WERI-Rb-1 (cell line): ENCODE data around the gene KCNK3.

ENCODE experiments used
- DNase-seq: peaks from one replicate; pipeline ENCODE4 v3.0.0-alpha.2; 2020
- H3K27ac ChIP-seq: fragments of 250-450 bp; sonication (Bioruptor Pico); 2 replicates; pipeline ENCODE4 v1.5.1; 2020; ENCODE audit warnings: mild to moderate bottlenecking, moderate library complexity
- H3K27me3 ChIP-seq: fragments of 250-450 bp; sonication (Bioruptor Pico); 2 replicates; pipeline ENCODE4 v1.5.1; 2021; ENCODE audit warnings: mild to moderate bottlenecking, low read depth, moderate library complexity; ENCODE audit not compliant: insufficient read depth, severe bottlenecking
- H3K36me3 ChIP-seq: fragments of 250-450 bp; sonication (Bioruptor Pico); 2 replicates; pipeline ENCODE4 v1.5.1; 2020; ENCODE audit warnings: mild to moderate bottlenecking, moderate library complexity
- H3K4me3 ChIP-seq: 2 replicates; pipeline ENCODE4 v1.5.1; 2011; ENCODE audit warnings: low read depth, mild to moderate bottlenecking, control low read depth, low read length
- H3K9me3 ChIP-seq: fragments of 250-450 bp; sonication (Bioruptor Pico); 2 replicates; pipeline ENCODE4 v1.5.1; 2021; ENCODE audit warnings: mild to moderate bottlenecking, moderate library complexity; ENCODE audit not compliant: severe bottlenecking
- TF ChIP-seq, protein P1 (sequence below): IDR thresholded peaks from 2 replicates; pipeline ENCODE4 v1.5.1; 2011; ENCODE audit warnings: low read depth, mild to moderate bottlenecking, control low read depth, inconsistent platforms, low read length

The KCNK3 gene

GRCh38 chr2:26725521-26725820 lies 32.9 kb downstream of the KCNK3 start:
- Histone ChIP-seq H3K9me3 (no peaks in the 10 kb centered on the region), H3K36me3 (peaks cover 17% of the 10 kb centered on the region), H3K27ac (no peak overlapping the region), H3K27me3 (no peaks in the 10 kb centered on the region), H3K4me3 (no peak overlapping the region)
- no peak for DNase-seq
- TF ChIP-seq, protein P1, sequence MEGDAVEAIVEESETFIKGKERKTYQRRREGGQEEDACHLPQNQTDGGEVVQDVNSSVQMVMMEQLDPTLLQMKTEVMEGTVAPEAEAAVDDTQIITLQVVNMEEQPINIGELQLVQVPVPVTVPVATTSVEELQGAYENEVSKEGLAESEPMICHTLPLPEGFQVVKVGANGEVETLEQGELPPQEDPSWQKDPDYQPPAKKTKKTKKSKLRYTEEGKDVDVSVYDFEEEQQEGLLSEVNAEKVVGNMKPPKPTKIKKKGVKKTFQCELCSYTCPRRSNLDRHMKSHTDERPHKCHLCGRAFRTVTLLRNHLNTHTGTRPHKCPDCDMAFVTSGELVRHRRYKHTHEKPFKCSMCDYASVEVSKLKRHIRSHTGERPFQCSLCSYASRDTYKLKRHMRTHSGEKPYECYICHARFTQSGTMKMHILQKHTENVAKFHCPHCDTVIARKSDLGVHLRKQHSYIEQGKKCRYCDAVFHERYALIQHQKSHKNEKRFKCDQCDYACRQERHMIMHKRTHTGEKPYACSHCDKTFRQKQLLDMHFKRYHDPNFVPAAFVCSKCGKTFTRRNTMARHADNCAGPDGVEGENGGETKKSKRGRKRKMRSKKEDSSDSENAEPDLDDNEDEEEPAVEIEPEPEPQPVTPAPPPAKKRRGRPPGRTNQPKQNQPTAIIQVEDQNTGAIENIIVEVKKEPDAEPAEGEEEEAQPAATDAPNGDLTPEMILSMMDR = no peak

GRCh38 chr2:26726228-26726627 lies 33.7 kb downstream of the KCNK3 start:
- Histone ChIP-seq H3K27me3 (no peaks in the 10 kb centered on the region), H3K36me3 (peaks cover 17% of the 10 kb centered on the region), H3K4me3 (no peak overlapping the region), H3K9me3 (no peaks in the 10 kb centered on the region), H3K27ac (no peak overlapping the region)
- TF ChIP-seq, protein P1 = no peak
- no peak for DNase-seq

DNA sequence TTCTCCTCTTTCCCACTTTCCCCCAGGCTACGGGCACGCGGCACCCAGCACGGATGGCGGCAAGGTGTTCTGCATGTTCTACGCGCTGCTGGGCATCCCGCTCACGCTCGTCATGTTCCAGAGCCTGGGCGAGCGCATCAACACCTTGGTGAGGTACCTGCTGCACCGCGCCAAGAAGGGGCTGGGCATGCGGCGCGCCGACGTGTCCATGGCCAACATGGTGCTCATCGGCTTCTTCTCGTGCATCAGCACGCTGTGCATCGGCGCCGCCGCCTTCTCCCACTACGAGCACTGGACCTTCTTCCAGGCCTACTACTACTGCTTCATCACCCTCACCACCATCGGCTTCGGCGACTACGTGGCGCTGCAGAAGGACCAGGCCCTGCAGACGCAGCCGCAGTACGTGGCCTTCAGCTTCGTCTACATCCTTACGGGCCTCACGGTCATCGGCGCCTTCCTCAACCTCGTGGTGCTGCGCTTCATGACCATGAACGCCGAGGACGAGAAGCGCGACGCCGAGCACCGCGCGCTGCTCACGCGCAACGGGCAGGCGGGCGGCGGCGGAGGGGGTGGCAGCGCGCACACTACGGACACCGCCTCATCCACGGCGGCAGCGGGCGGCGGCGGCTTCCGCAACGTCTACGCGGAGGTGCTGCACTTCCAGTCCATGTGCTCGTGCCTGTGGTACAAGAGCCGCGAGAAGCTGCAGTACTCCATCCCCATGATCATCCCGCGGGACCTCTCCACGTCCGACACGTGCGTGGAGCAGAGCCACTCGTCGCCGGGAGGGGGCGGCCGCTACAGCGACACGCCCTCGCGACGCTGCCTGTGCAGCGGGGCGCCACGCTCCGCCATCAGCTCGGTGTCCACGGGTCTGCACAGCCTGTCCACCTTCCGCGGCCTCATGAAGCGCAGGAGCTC lies 35.4 kb downstream of the KCNK3 start:
- Histone ChIP-seq H3K36me3 (peaks cover 17% of the 10 kb centered on the region), H3K27ac (no peak overlapping the region), H3K4me3 (no peak overlapping the region), H3K9me3 (no peaks in the 10 kb centered on the region), H3K27me3 (no peaks in the 10 kb centered on the region)
- no peak for DNase-seq
- TF ChIP-seq, protein P1 = no peak

- peaks cover 17% of the 10 kb centered on the region for H3K36me3 ChIP-seq
- no peak overlapping the region for H3K27ac ChIP-seq
- no peaks in the 10 kb centered on the region for H3K27me3 ChIP-seq
- TF ChIP-seq, protein P1 = no peak
- no peak overlapping the region for H3K4me3 ChIP-seq
- no peak for DNase-seq
- no peaks in the 10 kb centered on the region for H3K9me3 ChIP-seq
These were observed 36.8 kb downstream of the KCNK3 start for GRCh38 chr2:26729311-26729710.

- DNase-seq = no peak
- H3K27ac ChIP-seq = no peak overlapping the region
- H3K36me3 ChIP-seq = peaks cover 17% of the 10 kb centered on the region
- H3K27me3 ChIP-seq = no peaks in the 10 kb centered on the region
- H3K4me3 ChIP-seq = no peak overlapping the region
- TF ChIP-seq, protein P1 = no peak
- H3K9me3 ChIP-seq = no peaks in the 10 kb centered on the region
These were observed 38.2 kb downstream of the KCNK3 start for GRCh38 chr2:26730549-26731344.
